B cell (primary cell): ENCODE results near the gene APOC3. TPM values are rescaled to one million over a fixed set of nuclear protein-coding genes. Genes with fewer than 3 reads are reported as not detected.

Experiments used
- ATAC-seq: fragments of 200-7000 bp; cut with Tn5 transposase; one replicate; pipeline ENCODE4 v1.10.0; 2021; ENCODE audit warnings: low read depth, mild to moderate bottlenecking, moderate number of reproducible peaks, moderate library complexity
- CTCF ChIA-PET: fragments of 350-600 bp; sonication (Branson Sonifier 250); formaldehyde crosslinking; loops from one replicate; lab custom pipeline; 2021; ENCODE audit warnings: antibody characterized with exemption, inconsistent platforms; lab: Charles Lee
- POLR2A ChIA-PET: fragments of 350-600 bp; sonication (Branson Sonifier 250); formaldehyde crosslinking; loops from one replicate; lab custom pipeline; 2021; ENCODE audit warnings: antibody characterized with exemption; lab: Charles Lee
- DNase-seq: peaks from one replicate; pipeline ENCODE4 v3.0.0; 2013
- H2AFZ ChIP-seq: 2 replicates; pipeline ENCODE4 v1.6.1; 2012; ENCODE audit warnings: mild to moderate bottlenecking, low read depth, low read length; ENCODE audit not compliant: insufficient read depth, poor library complexity, severe bottlenecking
- H3K27ac ChIP-seq, 2 donors: 1 replicate in 1 of 2; 2 replicates in 1 of 2; pipeline ENCODE4 v1.5.1; 2012 to 2013; ENCODE audit warnings: low read length in 2 of 2, mild to moderate bottlenecking in 2 of 2, moderate library complexity in 1 of 2
- H3K27me3 ChIP-seq, 4 experiments: fragments of 200-600 bp in 1 of 4; sonication (generic) in 1 of 4; replicated peaks in 1 of 4; 1 replicate in 2 of 4; 2 replicates in 2 of 4; pipeline versions ENCODE4 v1.6.1 to v1.7.0; 2013 to 2016; ENCODE audit warnings: low read length in 3 of 4, mild to moderate bottlenecking in 2 of 4, mixed read lengths in 1 of 4, moderate library complexity in 1 of 4; ENCODE audit not compliant: insufficient read depth in 4 of 4, control insufficient read depth in 3 of 4; ENCODE audit errors: control extremely low read depth in 1 of 4
- H3K36me3 ChIP-seq, 2 experiments: replicated peaks in 1 of 2; 1 replicate in 1 of 2; 2 replicates in 1 of 2; pipeline versions ENCODE4 v1.6.1 to v1.7.1; 2013; ENCODE audit warnings: low read length in 1 of 2; ENCODE audit not compliant: insufficient read depth in 2 of 2, control insufficient read depth in 1 of 2; ENCODE audit errors: control extremely low read depth in 1 of 2, extremely low read depth in 1 of 2
- H3K4me1 ChIP-seq, 2 donors: fragments of 200-600 bp in 1 of 2; sonication (generic) in 1 of 2; 1 replicate in 1 of 2; 2 replicates in 1 of 2; pipeline versions ENCODE4 v1.5.1 to v1.6.1; 2013 to 2017; ENCODE audit warnings: low read length in 2 of 2; ENCODE audit not compliant: control insufficient read depth in 2 of 2, insufficient read depth in 2 of 2
- H3K4me2 ChIP-seq: replicated peaks from 2 replicates; pipeline ENCODE3; 2012; ENCODE audit warnings: mild to moderate bottlenecking, low read depth, low read length; ENCODE audit not compliant: poor library complexity, severe bottlenecking
- H3K4me3 ChIP-seq, 5 experiments: fragments of 200-600 bp in 1 of 5; sonication (generic) in 1 of 5; 1 replicate in 3 of 5; 2 replicates in 2 of 5; pipeline versions ENCODE4 v1.5.1 to v1.7.0; 2011 to 2016; ENCODE audit warnings: low read length in 4 of 5, mild to moderate bottlenecking in 4 of 5, low read depth in 2 of 5, control low read depth in 1 of 5, moderate library complexity in 1 of 5; ENCODE audit not compliant: insufficient read depth in 1 of 5; ENCODE audit errors: control extremely low read depth in 1 of 5, extremely low read depth in 1 of 5
- H3K79me2 ChIP-seq: fragments of 200-600 bp; sonication (generic); one replicate; pipeline ENCODE4 v1.6.0; 2016; ENCODE audit warnings: low read length; ENCODE audit not compliant: control insufficient read depth, insufficient read depth
- H3K9ac ChIP-seq: fragments of 200-600 bp; sonication (generic); 2 replicates; pipeline ENCODE4 v1.6.1; 2017; ENCODE audit warnings: mild to moderate bottlenecking, low read length, moderate library complexity
- H3K9me3 ChIP-seq, 3 donors: one replicate each; pipeline versions ENCODE4 v1.6.1 to v1.7.1; 2013; ENCODE audit warnings: low read length in 2 of 3; ENCODE audit not compliant: control insufficient read depth in 2 of 3, insufficient read depth in 1 of 3; ENCODE audit errors: control extremely low read depth in 1 of 3
- H4K20me1 ChIP-seq: 2 replicates; pipeline ENCODE4 v1.6.0; 2012; ENCODE audit warnings: mild to moderate bottlenecking, low read length; ENCODE audit not compliant: insufficient read depth, control insufficient read depth, poor library complexity, severe bottlenecking
- H3K27ac Mint-ChIP-seq: one replicate; pipeline ENCODE4 v1.8.0; 2021; ENCODE audit warnings: mixed read lengths
- H3K27me3 Mint-ChIP-seq: one replicate; pipeline ENCODE4 v1.8.0; 2021; ENCODE audit warnings: mixed read lengths
- H3K4me1 Mint-ChIP-seq: one replicate; pipeline ENCODE4 v1.8.0; 2021; ENCODE audit warnings: mixed read lengths
- H3K4me3 Mint-ChIP-seq: one replicate; pipeline ENCODE4 v1.8.0; 2021; ENCODE audit warnings: mixed read lengths
- H3K9me3 Mint-ChIP-seq: one replicate; pipeline ENCODE4 v1.8.0; 2022; ENCODE audit warnings: mixed read lengths; ENCODE audit not compliant: insufficient read depth
- EZH2 ChIP-seq: IDR thresholded peaks from 2 replicates; pipeline ENCODE4 v1.6.1; 2012; ENCODE audit warnings: borderline replicate concordance, low read depth, mild to moderate bottlenecking, moderate library complexity, low read length; ENCODE audit not compliant: insufficient read depth, poor library complexity, severe bottlenecking
- WGBS: methylation state at CpG from one replicate; pipeline ENCODE4 v1.1.5; 2013; ENCODE audit warnings: missing lambda C conversion rate; ENCODE audit not compliant: insufficient coverage; 5-methylcytosine and 5-hydroxymethylcytosine counted together
- intact Hi-C: fragments of 100-400 bp; cut with micrococcal nuclease; formaldehyde crosslinking; loops from one replicate; pipeline ENCODE4 v1.10.0; 2022
- polyA plus RNA-seq: library from polyadenylated mRNA; depleted of rRNA; stranded (reverse); fragments of >200 nt; gene quantifications from 2 replicates; pipeline ENCODE4 v1.2.3, GENCODE V29; 2012
- total RNA-seq, 2 donors: library from RNA; stranded (reverse); fragments of 120-200 nt in 1 of 2; gene quantifications; 1 replicate in 1 of 2; 2 replicates in 1 of 2; pipeline versions ENCODE4 v1.2.3 to v1.2.4, GENCODE V29; 2013 to 2022
- TF ChIP-seq, protein P1 (sequence below): fragments of 200-600 bp; IDR thresholded peaks from one replicate; pipeline ENCODE4 v1.8.0; 2022; ENCODE audit warnings: antibody characterized with exemption, mild to moderate bottlenecking

Gene APOC3
- total and polyA plus RNA-seq, 2 donors (not counting 1 experiment from before 2014, with no cell fraction given) = not detected

DNA sequence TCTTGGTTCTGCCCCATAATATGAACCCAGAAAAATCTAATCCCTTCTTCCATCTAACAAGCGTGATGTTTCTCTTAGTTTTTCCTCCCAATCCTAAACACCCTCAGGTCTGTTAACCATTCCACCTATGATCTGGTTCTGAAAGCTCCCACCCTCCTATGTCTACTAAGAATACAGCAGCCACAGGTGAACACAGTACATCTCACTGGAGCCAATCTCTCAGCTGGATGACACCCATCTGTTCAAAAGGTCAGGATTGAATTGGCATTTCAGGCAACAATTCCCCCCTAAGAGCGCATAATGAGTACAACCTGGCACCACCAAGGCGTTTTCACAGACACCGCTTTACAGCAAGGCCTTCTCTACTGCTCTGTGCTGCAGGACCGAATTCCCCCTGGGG lies 26.7 kb downstream of the APOC3 start:
- no peak overlapping the region for H3K27ac ChIP-seq
- no peak for DNase-seq
- intact Hi-C loops = no loop called here

DNA sequence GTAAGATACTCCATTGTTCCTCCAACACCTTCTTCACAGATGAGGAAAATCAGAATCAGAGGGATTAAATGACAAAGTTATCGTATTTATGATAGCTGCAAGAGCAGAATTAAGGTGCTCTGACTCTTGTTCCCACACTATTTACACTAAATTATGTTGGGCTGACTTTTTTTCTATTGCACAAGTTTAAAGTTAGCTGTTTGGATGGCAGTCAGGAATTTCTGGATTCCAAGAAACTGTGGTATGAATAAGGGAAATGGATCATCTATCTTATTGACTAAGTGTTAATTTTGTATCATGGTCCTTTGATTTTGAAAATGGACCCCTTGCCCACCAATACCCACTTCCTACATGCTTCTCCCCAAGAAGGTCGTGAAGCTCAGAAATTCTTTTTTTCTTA lies 27.6 kb downstream of the APOC3 start:
- peaks cover 2 to 58% of the 10 kb centered on the region in 2 experiments for H3K36me3 ChIP-seq
- H3K9ac ChIP-seq = no peak overlapping the region
- ATAC-seq (no peak), DNase-seq (no peak)
- H3K27ac Mint-ChIP-seq = no peak overlapping the region
- H3K4me1 Mint-ChIP-seq = peaks cover 33% of the 10 kb centered on the region
- no peaks in the 10 kb centered on the region for H3K9me3 ChIP-seq
- peaks cover 13% of the 10 kb centered on the region for H3K79me2 ChIP-seq
- CTCF ChIA-PET = interaction anchor here (0.8 to 2.1 kb wide), 2 partner anchors 23 to 249 kb away, joined by 4 to 7 read pairs; no protein-coding TSS in a partner anchor
- H3K27me3 ChIP-seq = no peaks in the 10 kb centered on the region
- no CpG with 5 or more reads among the region's 2 CpGs for WGBS
- no peak for TF ChIP-seq EZH2
- TF ChIP-seq, protein P1, sequence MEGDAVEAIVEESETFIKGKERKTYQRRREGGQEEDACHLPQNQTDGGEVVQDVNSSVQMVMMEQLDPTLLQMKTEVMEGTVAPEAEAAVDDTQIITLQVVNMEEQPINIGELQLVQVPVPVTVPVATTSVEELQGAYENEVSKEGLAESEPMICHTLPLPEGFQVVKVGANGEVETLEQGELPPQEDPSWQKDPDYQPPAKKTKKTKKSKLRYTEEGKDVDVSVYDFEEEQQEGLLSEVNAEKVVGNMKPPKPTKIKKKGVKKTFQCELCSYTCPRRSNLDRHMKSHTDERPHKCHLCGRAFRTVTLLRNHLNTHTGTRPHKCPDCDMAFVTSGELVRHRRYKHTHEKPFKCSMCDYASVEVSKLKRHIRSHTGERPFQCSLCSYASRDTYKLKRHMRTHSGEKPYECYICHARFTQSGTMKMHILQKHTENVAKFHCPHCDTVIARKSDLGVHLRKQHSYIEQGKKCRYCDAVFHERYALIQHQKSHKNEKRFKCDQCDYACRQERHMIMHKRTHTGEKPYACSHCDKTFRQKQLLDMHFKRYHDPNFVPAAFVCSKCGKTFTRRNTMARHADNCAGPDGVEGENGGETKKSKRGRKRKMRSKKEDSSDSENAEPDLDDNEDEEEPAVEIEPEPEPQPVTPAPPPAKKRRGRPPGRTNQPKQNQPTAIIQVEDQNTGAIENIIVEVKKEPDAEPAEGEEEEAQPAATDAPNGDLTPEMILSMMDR = no peak
- H3K4me3 Mint-ChIP-seq = no peak overlapping the region
- no peak overlapping the region for H2AFZ ChIP-seq
- H4K20me1 ChIP-seq = peaks cover 51% of the 10 kb centered on the region
- no peaks in the 10 kb centered on the region for H3K9me3 Mint-ChIP-seq
- no peaks in the 10 kb centered on the region for H3K27me3 Mint-ChIP-seq
- H3K4me2 ChIP-seq = no peak overlapping the region
- intact Hi-C loops = no loop called here
- no peak overlapping the region for H3K4me3 ChIP-seq
- H3K27ac ChIP-seq = no peak overlapping the region
- peaks cover 23 to 31% of the 10 kb centered on the region in 2 donors for H3K4me1 ChIP-seq
- POLR2A ChIA-PET = no interaction called here

More for the DNA sequence above, 26.7 kb downstream of the APOC3 start:
- no peaks in the 10 kb centered on the region for H3K27me3 ChIP-seq
- peaks cover 2 to 49% of the 10 kb centered on the region in 2 experiments for H3K36me3 ChIP-seq
- ATAC-seq = no peak
- H3K4me1 ChIP-seq = peaks cover 32 to 40% of the 10 kb centered on the region in 2 donors
- WGBS = 98% methylated on average over 5 of the region's 5 CpGs
- H3K9ac ChIP-seq = no peak overlapping the region
- Mint-ChIP-seq H3K4me1 (peaks cover 42% of the 10 kb centered on the region), H3K27ac (no peak overlapping the region), H3K4me3 (no peak overlapping the region), H3K9me3 (no peaks in the 10 kb centered on the region), H3K27me3 (no peaks in the 10 kb centered on the region)
- ChIA-PET POLR2A (no interaction called here), CTCF (interaction anchor here (2.1 kb wide), 1 partner anchor 23 kb away, joined by 7 read pairs; no protein-coding TSS in a partner anchor)
- H2AFZ ChIP-seq = no peak overlapping the region
- TF ChIP-seq EZH2 = no peak
- TF ChIP-seq, protein P1 = no peak
- no peak overlapping the region for H3K4me2 ChIP-seq
- peaks cover 13% of the 10 kb centered on the region for H3K79me2 ChIP-seq
- H3K4me3 ChIP-seq = no peak overlapping the region
- peaks cover 60% of the 10 kb centered on the region for H4K20me1 ChIP-seq
- H3K9me3 ChIP-seq = no peaks in the 10 kb centered on the region
